Prostate gland (tissue), 2 donors: ENCODE data around the gene SLC51B. TPM values are rescaled to one million over a fixed set of nuclear protein-coding genes. Genes with fewer than 3 reads are reported as not detected.

Experiments
- DNase-seq: peaks from one replicate; pipeline ENCODE4 v3.0.0-alpha.2; 2019; ENCODE audit warnings: low spot score
- H3K27ac ChIP-seq, 2 donors: fragments of 200-600 bp; sonication (generic); 2 replicates each; pipeline ENCODE4 v1.5.1; 2017 to 2019
- H3K27me3 ChIP-seq: fragments of 200-600 bp; sonication (generic); replicated peaks from 2 replicates; pipeline ENCODE4 v1.5.1; 2019; ENCODE audit not compliant: insufficient read depth
- H3K36me3 ChIP-seq, 2 donors: fragments of 200-600 bp; sonication (generic); 1 replicate in 1 of 2; 2 replicates in 1 of 2; pipeline versions ENCODE4 v1.5.1 to v1.8.1; 2017 to 2019
- H3K4me1 ChIP-seq: fragments of 200-600 bp; sonication (generic); replicated peaks from 2 replicates; pipeline ENCODE4 v1.5.1; 2019
- H3K4me3 ChIP-seq, 2 donors: fragments of 200-600 bp; sonication (generic); 2 replicates each; pipeline ENCODE4 v1.5.1; 2017 to 2019
- H3K9me3 ChIP-seq: fragments of 200-600 bp; sonication (generic); 2 replicates; pipeline ENCODE4 v1.5.1; 2017
- POLR2A ChIP-seq: fragments of 450-650 bp; IDR thresholded peaks from one replicate; pipeline ENCODE4 v1.6.1; 2016; ENCODE audit warnings: antibody characterized with exemption, mild to moderate bottlenecking
- POLR2AphosphoS5 ChIP-seq: sonication (generic); formaldehyde crosslinking; IDR thresholded peaks from one replicate; pipeline ENCODE4 v1.6.1; 2017; ENCODE audit warnings: antibody characterized with exemption
- WGBS: methylation state at CpG from one replicate; pipeline ENCODE4 v1.1.5; 2018; 5-methylcytosine and 5-hydroxymethylcytosine counted together
- intact Hi-C: fragments of 100-400 bp; cut with DNase I; formaldehyde crosslinking; loops from one replicate; pipeline ENCODE4 v1.14.2; 2022
- total RNA-seq, 2 donors: library from RNA; depleted of rRNA; stranded (reverse); fragments of >200 nt; gene quantifications; one replicate each; pipeline ENCODE4 v1.1.0, GENCODE V29; 2016
- TF ChIP-seq, protein P1 (sequence below), 4 experiments: fragments of 200-600 bp in 2 of 4; fragments of 450-650 bp in 2 of 4; sonication (generic) in 2 of 4; IDR thresholded peaks; 1 replicate in 3 of 4; 2 replicates in 1 of 4; pipeline ENCODE4 v1.5.1; 2016 to 2019; ENCODE audit warnings: antibody characterized with exemption in 4 of 4, mild to moderate bottlenecking in 2 of 4, moderate library complexity in 2 of 4

Gene SLC51B
- total RNA-seq, 2 donors from 2014 or later, result 0.68 TPM; not detected in 1

DNA sequence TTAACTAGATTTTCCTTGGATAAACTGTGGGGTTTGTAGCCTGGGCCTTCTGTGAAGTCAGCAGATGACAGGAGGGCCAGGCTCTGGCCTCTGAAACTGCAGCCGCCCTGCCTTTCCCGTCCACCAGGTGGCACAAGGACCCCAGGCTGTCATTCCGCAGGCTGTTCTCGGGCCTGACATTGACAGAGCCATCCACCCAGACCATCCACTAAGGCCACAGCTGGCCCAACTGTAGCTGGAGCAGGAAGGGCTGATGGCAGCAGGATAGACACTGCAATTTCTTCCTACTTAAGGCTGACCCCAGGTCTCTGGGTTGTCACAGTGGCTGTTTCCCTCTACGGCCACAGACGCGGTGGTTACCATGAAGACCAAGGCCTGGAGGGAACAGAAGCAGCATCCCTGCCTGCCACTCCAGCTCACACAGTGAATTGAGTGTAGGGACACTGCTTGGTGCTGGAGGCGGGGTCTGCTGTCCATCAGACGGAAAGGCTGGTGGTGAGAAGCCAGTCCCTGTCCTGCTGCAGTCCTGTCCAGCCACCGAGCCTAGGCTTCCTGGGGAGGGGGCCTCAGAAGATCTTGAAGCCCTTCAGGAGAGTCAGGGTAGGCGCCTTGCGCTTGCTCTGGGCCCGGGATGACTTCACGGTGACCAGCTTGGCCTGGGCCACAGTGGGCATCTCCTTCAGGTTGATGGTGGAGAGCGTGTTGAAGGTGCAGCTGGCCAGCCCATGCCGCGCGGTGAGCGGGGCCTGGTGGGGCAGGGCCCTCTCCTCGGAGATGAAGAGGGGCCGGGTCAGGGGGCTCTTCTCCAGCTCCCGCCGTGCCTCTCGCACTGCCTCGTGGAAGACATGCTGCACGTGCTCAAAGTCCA, 9.4 kb downstream of the SLC51B start:
- DNase-seq, result peak; percentile 72
- WGBS, result 64% methylated on average over 26 of the region's 26 CpGs
- no peaks in the 10 kb centered on the region for H3K4me1 ChIP-seq

DNA sequence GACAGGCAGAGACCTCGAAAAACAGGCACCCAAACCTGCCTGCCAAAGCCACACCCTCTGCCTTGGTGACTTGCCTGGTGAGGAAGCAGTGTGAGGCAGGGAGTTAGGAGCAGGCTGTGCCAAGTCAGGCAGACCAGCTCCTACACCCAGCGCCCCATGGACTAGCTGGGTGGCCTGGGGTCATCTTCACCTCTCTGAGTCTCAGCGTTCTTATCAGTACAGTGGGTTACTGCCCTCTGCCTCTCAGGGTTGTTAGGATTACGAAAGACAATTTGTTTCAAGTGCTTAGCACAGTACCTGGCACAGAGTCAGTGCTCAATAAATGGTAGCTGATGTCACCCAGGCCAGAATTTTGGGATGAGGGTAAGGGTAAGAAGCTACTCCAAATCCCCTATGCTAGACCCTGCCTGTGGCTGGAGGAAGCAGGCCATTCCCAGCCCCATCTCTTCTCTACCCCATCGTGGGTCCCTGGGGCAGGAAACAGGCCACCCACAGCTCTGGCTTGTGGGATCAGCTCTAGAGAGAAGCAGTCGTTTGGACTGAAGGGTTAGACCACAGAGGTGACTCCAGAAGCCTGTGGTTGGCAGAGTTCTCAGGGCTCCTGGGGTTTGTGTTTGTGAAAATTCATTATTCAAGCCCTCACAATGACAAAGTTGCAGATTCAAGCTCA, 10.1 kb downstream of the SLC51B start:
- WGBS, result 43% methylated on average over 6 of the region's 6 CpGs
- no peak for DNase-seq
- no peaks in the 10 kb centered on the region for H3K4me1 ChIP-seq
- peak overlapping the region; percentile 15 to 16 for H3K27ac ChIP-seq
- no peaks in the 10 kb centered on the region for H3K27me3 ChIP-seq
- no peaks in the 10 kb centered on the region for H3K36me3 ChIP-seq
- TF ChIP-seq POLR2AphosphoS5 (no peak), POLR2A (no peak)
- TF ChIP-seq, protein P1, sequence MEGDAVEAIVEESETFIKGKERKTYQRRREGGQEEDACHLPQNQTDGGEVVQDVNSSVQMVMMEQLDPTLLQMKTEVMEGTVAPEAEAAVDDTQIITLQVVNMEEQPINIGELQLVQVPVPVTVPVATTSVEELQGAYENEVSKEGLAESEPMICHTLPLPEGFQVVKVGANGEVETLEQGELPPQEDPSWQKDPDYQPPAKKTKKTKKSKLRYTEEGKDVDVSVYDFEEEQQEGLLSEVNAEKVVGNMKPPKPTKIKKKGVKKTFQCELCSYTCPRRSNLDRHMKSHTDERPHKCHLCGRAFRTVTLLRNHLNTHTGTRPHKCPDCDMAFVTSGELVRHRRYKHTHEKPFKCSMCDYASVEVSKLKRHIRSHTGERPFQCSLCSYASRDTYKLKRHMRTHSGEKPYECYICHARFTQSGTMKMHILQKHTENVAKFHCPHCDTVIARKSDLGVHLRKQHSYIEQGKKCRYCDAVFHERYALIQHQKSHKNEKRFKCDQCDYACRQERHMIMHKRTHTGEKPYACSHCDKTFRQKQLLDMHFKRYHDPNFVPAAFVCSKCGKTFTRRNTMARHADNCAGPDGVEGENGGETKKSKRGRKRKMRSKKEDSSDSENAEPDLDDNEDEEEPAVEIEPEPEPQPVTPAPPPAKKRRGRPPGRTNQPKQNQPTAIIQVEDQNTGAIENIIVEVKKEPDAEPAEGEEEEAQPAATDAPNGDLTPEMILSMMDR (IDR thresholded peaks at IDR 0.05), result no peak
- no peaks in the 10 kb centered on the region for H3K9me3 ChIP-seq
- no peak overlapping the region for H3K4me3 ChIP-seq
- intact Hi-C loops, result loop anchor here (2.0 kb wide), 1 partner anchor 27 kb away; no protein-coding TSS in a partner anchor

More for the DNA sequence above, 9.4 kb downstream of the SLC51B start:
- Histone ChIP-seq H3K9me3 (no peaks in the 10 kb centered on the region), H3K27ac (peak overlapping the region in 1 of 2 donors; percentile 16), H3K36me3 (no peaks in the 10 kb centered on the region), H3K27me3 (no peaks in the 10 kb centered on the region), H3K4me3 (no peak overlapping the region)
- TF ChIP-seq, protein P1 (IDR thresholded peaks at IDR 0.05), result peak; percentile 66 to 94 (median 90)
- peak; percentile 41 for TF ChIP-seq POLR2AphosphoS5
- TF ChIP-seq POLR2A, result no peak
- intact Hi-C loops, result loop anchor here (2.0 kb wide), 1 partner anchor 28 kb away; no protein-coding TSS in a partner anchor

DNA sequence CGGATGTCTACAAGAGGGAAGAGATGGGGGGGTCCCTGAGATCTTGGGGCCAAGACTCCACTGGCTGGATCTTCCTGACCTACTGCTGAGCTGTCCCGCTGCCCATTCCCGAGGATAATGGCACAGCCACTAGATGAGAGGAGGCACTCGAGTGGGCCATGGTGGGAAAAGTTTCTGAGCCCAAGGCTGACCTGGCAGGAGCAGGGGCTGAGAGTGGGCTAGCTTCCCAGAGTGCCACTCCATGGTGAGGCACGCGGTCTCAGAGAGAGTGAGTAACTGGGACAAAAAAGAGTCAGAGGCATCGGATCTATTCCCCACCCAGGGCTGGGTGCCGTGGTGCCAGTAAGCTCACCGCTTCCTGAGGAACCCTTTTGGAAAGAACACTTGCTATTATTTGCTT, 10.9 kb downstream of the SLC51B start:
- intact Hi-C loops, result no loop called here
- Histone ChIP-seq H3K4me3 (no peak overlapping the region), H3K27ac (peak overlapping the region in 1 of 2 donors; percentile 15), H3K36me3 (no peaks in the 10 kb centered on the region), H3K9me3 (no peaks in the 10 kb centered on the region), H3K27me3 (no peaks in the 10 kb centered on the region), H3K4me1 (no peaks in the 10 kb centered on the region)
- 81% methylated on average over 9 of the region's 9 CpGs for WGBS
- DNase-seq, result no peak
- no peak for TF ChIP-seq POLR2AphosphoS5
- TF ChIP-seq, protein P1 (IDR thresholded peaks at IDR 0.05), result no peak
- no peak for TF ChIP-seq POLR2A

DNA sequence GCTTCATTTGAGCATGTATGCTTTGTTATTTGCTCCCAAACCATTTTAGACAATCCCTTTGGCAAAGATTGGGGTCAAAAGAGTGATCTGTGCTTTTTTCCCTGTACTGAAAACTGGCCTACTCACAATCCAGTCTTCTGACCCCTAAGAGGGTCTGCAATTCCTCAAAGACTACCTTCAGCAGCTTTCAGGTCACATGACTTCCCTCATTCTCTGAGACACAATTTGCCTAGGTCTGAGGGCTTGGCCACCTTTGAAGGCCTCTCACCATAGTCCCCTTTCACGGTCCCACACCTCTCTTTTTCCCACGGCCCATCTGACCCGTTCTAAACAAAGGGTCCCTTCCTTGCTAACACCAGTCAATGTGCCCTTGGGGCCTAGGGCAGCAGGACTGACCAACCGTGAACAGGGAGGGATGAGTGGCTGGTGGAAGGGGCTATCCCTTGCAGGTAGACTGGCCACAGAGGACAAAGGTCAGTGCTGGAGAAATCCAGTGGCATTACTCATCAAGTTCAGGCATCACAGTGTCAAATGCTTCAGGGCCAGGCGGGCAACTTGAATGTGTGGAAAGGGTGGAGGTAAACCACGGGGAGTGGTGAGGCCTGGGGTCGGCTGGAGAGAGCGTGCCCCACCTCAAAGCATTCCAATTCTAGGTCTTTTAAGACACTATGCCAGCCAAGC, 11.8 kb downstream of the SLC51B start:
- H3K4me1 ChIP-seq, result no peaks in the 10 kb centered on the region
- H3K27ac ChIP-seq, result no peak overlapping the region
- H3K36me3 ChIP-seq, result no peaks in the 10 kb centered on the region
- H3K4me3 ChIP-seq, result no peak overlapping the region
- no peak for DNase-seq
- 70% methylated on average over 8 of the region's 8 CpGs for WGBS
- intact Hi-C loops, result no loop called here
- no peak for TF ChIP-seq POLR2A
- TF ChIP-seq, protein P1 (IDR thresholded peaks at IDR 0.05), result no peak
- TF ChIP-seq POLR2AphosphoS5, result no peak
- no peaks in the 10 kb centered on the region for H3K27me3 ChIP-seq
- no peaks in the 10 kb centered on the region for H3K9me3 ChIP-seq
